IPS DF 6.9 (cell line): Measurements from ENCODE around the gene ZNF343.

Source experiments
- DNase-seq: peaks from one replicate; pipeline ENCODE4 v3.0.0-alpha.2; 2013; ENCODE audit warnings: low read depth, low spot score
- H3K27ac ChIP-seq: one replicate; pipeline ENCODE4 v1.5.1; 2013; ENCODE audit warnings: low read length, control low read depth
- H3K27me3 ChIP-seq: 2 replicates; pipeline ENCODE4 v1.6.1; 2013; ENCODE audit warnings: mild to moderate bottlenecking, low read length; ENCODE audit not compliant: control insufficient read depth, insufficient read depth
- H3K36me3 ChIP-seq: 2 replicates; pipeline ENCODE4 v1.6.1; 2013; ENCODE audit warnings: low read length; ENCODE audit not compliant: control insufficient read depth, insufficient read depth
- H3K4me1 ChIP-seq: 2 replicates; pipeline ENCODE4 v1.6.1; 2013; ENCODE audit warnings: low read length; ENCODE audit not compliant: control insufficient read depth, insufficient read depth
- H3K4me3 ChIP-seq: 2 replicates; pipeline ENCODE4 v1.5.1; 2013; ENCODE audit warnings: mild to moderate bottlenecking, low read length
- H3K9me3 ChIP-seq: 2 replicates; pipeline ENCODE4 v1.6.1; 2013; ENCODE audit warnings: low read length, inconsistent platforms; ENCODE audit not compliant: control insufficient read depth, insufficient read depth
- WGBS: extraction: QIAGEN DNeasy Blood & Tissue Kit; methylation state at CpG from one replicate; pipeline ENCODE4 v1.1.7; 2013; ENCODE audit warnings: mixed read lengths, missing lambda C conversion rate; ENCODE audit not compliant: insufficient read length, insufficient coverage; 5-methylcytosine and 5-hydroxymethylcytosine counted together

ZNF343 gene

GRCh38 chr20:2508631-2509467, at the start of gene ZNF343:
TSS of gene ZNF343 (minus strand) at chr20:2508915. CDS start at chr20:2493895, 15,020 bp downstream.
- Histone ChIP-seq H3K4me1 (no peaks in the 10 kb centered on the region), H3K27ac (no peak within 1 kb of the TSS), H3K27me3 (peaks cover 30% of the 10 kb centered on the region), H3K36me3 (no peaks in the 10 kb centered on the region), H3K4me3 (peak within 1 kb of the TSS; percentile 44; the same call in 1 of the 2 replicates), H3K9me3 (no peaks in the 10 kb centered on the region)
- no CpG with 5 or more reads among the region's 53 CpGs for WGBS
- no peak for DNase-seq

GRCh38 chr20:2557873-2558580, 49.3 kb upstream of the ZNF343 start:
- no peaks in the 10 kb centered on the region for H3K9me3 ChIP-seq
- H3K36me3 ChIP-seq, result no peaks in the 10 kb centered on the region
- no peak for DNase-seq
- no peak overlapping the region for H3K27ac ChIP-seq
- peaks cover 26% of the 10 kb centered on the region for H3K27me3 ChIP-seq
- WGBS, result no CpG with 5 or more reads among the region's 22 CpGs
- H3K4me3 ChIP-seq, result peak overlapping the region; percentile 42; the same call in 1 of the 2 replicates
- H3K4me1 ChIP-seq, result peaks cover 1% of the 10 kb centered on the region; the same call in 1 of the 2 replicates

GRCh38 chr20:2545594-2545993, 36.9 kb upstream of the ZNF343 start:
- Histone ChIP-seq H3K36me3 (no peaks in the 10 kb centered on the region), H3K4me3 (no peak overlapping the region), H3K4me1 (no peaks in the 10 kb centered on the region; the same call in 1 of the 2 replicates), H3K27me3 (no peaks in the 10 kb centered on the region), H3K9me3 (no peaks in the 10 kb centered on the region), H3K27ac (no peak overlapping the region)
- 100% methylated on average over 2 of the region's 2 CpGs for WGBS
- no peak for DNase-seq

GRCh38 chr20:2544211-2544610, 35.5 kb upstream of the ZNF343 start:
- no peak for DNase-seq
- H3K4me1 ChIP-seq, result no peaks in the 10 kb centered on the region; the same call in 1 of the 2 replicates
- no peaks in the 10 kb centered on the region for H3K36me3 ChIP-seq
- no peak overlapping the region for H3K4me3 ChIP-seq
- WGBS, result no CpG with 5 or more reads among the region's 1 CpG
- no peaks in the 10 kb centered on the region for H3K9me3 ChIP-seq
- H3K27me3 ChIP-seq, result no peaks in the 10 kb centered on the region
- H3K27ac ChIP-seq, result no peak overlapping the region

GRCh38 chr20:2542361-2542760, 33.6 kb upstream of the ZNF343 start:
- Histone ChIP-seq H3K4me1 (no peaks in the 10 kb centered on the region; the same call in 1 of the 2 replicates), H3K27ac (no peak overlapping the region), H3K4me3 (no peak overlapping the region), H3K9me3 (no peaks in the 10 kb centered on the region), H3K27me3 (no peaks in the 10 kb centered on the region), H3K36me3 (no peaks in the 10 kb centered on the region)
- no peak for DNase-seq
- WGBS, result no CpG with 5 or more reads among the region's 4 CpGs

- no peaks in the 10 kb centered on the region for H3K27me3 ChIP-seq
- H3K27ac ChIP-seq, result no peak overlapping the region
- no CpG with 5 or more reads among the region's 2 CpGs for WGBS
- H3K36me3 ChIP-seq, result no peaks in the 10 kb centered on the region
- H3K9me3 ChIP-seq, result no peaks in the 10 kb centered on the region
- no peaks in the 10 kb centered on the region; the same call in 1 of the 2 replicates for H3K4me1 ChIP-seq
- no peak for DNase-seq
- H3K4me3 ChIP-seq, result no peak overlapping the region
Observed at GRCh38 chr20:2541940-2542339, 33.2 kb upstream of the ZNF343 start.

GRCh38 chr20:2538931-2539720, 30.4 kb upstream of the ZNF343 start:
- WGBS, result no CpG with 5 or more reads among the region's 8 CpGs

GRCh38 chr20:2538356-2538755, 29.6 kb upstream of the ZNF343 start:
- Histone ChIP-seq H3K9me3 (no peaks in the 10 kb centered on the region), H3K27me3 (no peaks in the 10 kb centered on the region), H3K4me3 (no peak overlapping the region), H3K27ac (no peak overlapping the region), H3K4me1 (peaks cover 6% of the 10 kb centered on the region), H3K36me3 (no peaks in the 10 kb centered on the region)
- no CpG with 5 or more reads among the region's 12 CpGs for WGBS
- no peak for DNase-seq

More at GRCh38 chr20:2538931-2539720, 30.4 kb upstream of the ZNF343 start:
- Histone ChIP-seq H3K36me3 (no peaks in the 10 kb centered on the region), H3K27me3 (no peaks in the 10 kb centered on the region), H3K4me1 (peaks cover 6% of the 10 kb centered on the region), H3K9me3 (no peaks in the 10 kb centered on the region), H3K4me3 (no peak overlapping the region), H3K27ac (no peak overlapping the region)
- no peak for DNase-seq

GRCh38 chr20:2537101-2537500, 28.4 kb upstream of the ZNF343 start:
- H3K9me3 ChIP-seq, result no peaks in the 10 kb centered on the region

GRCh38 chr20:2536560-2536986, 27.9 kb upstream of the ZNF343 start, which contains the start of gene TMC2:
TSS of gene TMC2 (plus strand) at chr20:2536573. CDS start at chr20:2536622, 49 bp downstream.
- DNase-seq, result no peak
- H3K4me1 ChIP-seq, result peaks cover 6% of the 10 kb centered on the region
- H3K9me3 ChIP-seq, result no peaks in the 10 kb centered on the region
- H3K27me3 ChIP-seq, result no peaks in the 10 kb centered on the region
- no peak within 1 kb of the TSS for H3K27ac ChIP-seq
- no peak within 1 kb of the TSS for H3K4me3 ChIP-seq
- H3K36me3 ChIP-seq, result no peaks in the 10 kb centered on the region
- WGBS, result no CpG with 5 or more reads among the region's 13 CpGs

More at GRCh38 chr20:2537101-2537500, 28.4 kb upstream of the ZNF343 start:
- no peaks in the 10 kb centered on the region for H3K36me3 ChIP-seq
- no peak for DNase-seq
- H3K4me3 ChIP-seq, result no peak overlapping the region
- no peaks in the 10 kb centered on the region for H3K27me3 ChIP-seq
- no CpG with 5 or more reads among the region's 5 CpGs for WGBS
- peaks cover 6% of the 10 kb centered on the region for H3K4me1 ChIP-seq
- H3K27ac ChIP-seq, result no peak overlapping the region
